Activated CD4-positive, alpha-beta T cell treated with anti-CD3 and anti-CD28 coated beads, Interleukin-2, amount 50 U/mL, for 1 hour (primary cell): ENCODE measurements around the gene MYL5.

ENCODE experiments used
- DNase-seq: peaks from one replicate; pipeline ENCODE4 v3.0.0-alpha.2; 2020

Gene MYL5

GRCh38 chr4:708631-708933, 34.2 kb downstream of the MYL5 start:
- DNase-seq = no peak

DNA sequence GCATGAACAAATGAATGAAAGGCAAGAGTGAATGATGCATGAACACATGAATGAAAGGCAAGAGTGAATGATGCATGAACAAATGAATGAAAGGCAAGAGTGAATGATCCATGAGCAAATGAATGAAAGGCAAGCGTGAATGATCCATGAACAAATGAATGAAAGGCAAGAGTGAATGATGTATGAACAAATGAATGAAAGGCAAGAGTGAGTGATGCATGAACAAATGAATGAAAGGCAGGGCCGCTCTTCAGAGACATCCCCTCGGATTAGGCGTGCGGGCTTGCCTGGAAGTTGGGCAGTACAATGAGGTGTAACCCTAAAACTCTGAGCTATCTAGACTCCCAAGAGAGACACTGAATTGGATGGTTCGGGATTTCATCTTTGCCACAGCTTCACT, 35.0 kb downstream of the MYL5 start:
- no peak for DNase-seq

- no peak for DNase-seq
Measured at GRCh38 chr4:710116-710515, 35.8 kb downstream of the MYL5 start.

DNA sequence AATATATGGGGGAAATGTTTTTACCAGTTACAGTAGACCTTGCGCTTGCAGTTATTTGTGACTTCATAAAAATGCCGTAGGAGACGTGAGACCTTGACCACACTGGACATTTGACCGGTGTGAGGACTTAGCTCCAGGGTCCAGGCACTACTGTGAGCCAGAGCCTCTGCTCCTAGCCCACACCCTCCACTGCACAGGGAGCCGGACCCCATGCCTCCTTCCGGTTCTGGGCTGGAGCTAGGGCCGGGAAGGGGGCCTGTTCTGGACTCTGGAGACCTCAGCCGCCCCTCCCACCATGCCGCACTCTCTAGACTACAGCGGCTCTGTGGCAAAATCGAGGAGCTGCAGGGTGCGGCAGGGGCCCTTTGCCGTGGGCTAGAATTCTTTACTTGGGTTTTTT, 36.6 kb downstream of the MYL5 start:
- DNase-seq = no peak

DNA sequence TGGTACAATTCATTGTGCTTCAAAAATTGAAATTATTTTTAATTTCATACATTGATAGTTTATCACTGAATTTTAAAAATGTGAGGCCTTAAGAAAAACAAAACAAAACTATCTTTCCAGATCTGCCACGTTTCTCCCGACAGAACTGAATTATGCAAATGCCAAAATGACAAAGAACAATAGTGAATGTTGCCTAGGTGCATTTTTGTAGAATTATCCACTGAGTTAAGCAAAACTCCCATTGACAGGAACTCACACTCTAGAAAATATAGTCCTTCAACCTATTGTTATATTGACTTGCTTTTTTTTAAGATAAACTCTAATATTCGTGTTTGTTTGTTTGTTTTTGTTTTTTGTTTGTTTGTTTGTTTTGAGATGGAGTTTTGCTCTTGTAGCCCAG, 37.8 kb downstream of the MYL5 start:
- no peak for DNase-seq

GRCh38 chr4:712916-713632, 38.7 kb downstream of the MYL5 start:
- no peak for DNase-seq

DNA sequence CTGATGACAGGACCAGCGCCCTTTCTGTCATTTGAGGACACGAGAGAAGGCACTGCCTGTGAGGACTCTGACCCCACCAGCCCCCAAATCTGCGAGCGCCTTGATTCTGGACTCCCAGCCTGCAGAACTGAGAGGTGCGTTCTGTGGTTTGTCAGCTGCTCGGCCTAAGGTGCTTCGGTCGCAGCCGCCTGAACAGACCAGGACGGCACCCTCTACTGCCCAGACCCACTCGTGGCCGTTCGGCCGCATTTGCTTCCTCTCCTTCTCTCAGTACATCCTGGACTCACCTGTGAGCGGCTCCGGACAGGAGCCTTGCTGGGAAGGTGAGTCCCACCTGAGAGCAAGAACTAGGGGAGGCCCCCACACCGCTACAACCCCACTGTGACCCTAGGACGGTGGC, 39.7 kb downstream of the MYL5 start:
- DNase-seq = no peak

- DNase-seq = no peak
Measured at GRCh38 chr4:717601-718320, 43.4 kb downstream of the MYL5 start.

- no peak for DNase-seq
Measured at GRCh38 chr4:718460-718859, 44.1 kb downstream of the MYL5 start.

GRCh38 chr4:720111-720860, 45.9 kb downstream of the MYL5 start:
- no peak for DNase-seq

DNA sequence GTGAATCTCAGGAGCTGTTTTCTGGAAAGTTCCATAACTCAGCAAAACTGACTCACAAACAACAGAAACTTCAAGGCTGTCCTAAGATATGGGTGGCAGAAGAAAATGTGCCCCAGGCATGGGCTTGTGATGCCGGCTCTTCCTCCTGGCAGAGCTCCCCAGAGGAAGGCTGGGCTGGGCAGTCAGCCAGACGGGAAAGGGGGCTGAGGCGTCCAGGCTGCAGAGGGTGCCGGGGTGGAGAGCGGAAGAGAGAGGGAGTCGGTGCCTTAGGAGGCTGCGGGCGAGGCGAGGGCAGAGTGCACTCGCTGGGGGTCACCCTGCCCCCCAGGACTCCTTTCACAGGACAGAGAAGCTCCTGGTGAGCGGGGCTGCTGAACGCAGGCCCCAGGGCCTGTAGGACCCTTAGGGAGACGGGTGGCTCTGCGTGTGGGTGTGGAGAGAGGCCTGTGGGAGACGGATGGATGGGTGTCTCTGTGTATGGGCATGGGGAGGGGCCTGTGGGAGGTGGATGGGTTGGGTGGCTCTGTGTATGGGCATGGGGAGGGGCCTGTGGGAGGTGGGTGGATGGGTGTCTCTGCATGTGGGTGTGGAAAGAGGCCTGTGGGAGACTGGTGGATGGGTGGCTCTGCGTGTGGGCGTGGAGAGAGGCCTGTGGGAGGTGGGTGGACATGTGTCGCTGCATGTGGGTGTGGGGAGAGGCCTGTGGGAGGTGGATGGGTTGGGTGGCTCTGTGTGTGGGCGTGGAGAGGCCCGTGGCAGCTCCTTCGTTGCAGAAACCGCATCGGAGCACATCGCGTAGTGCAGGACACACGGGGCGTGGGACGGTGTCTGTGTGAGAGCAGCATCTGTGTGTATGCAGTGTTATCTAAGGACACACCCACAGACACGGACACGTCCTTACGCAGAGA, 47.2 kb downstream of the MYL5 start:
- DNase-seq = no peak

DNA sequence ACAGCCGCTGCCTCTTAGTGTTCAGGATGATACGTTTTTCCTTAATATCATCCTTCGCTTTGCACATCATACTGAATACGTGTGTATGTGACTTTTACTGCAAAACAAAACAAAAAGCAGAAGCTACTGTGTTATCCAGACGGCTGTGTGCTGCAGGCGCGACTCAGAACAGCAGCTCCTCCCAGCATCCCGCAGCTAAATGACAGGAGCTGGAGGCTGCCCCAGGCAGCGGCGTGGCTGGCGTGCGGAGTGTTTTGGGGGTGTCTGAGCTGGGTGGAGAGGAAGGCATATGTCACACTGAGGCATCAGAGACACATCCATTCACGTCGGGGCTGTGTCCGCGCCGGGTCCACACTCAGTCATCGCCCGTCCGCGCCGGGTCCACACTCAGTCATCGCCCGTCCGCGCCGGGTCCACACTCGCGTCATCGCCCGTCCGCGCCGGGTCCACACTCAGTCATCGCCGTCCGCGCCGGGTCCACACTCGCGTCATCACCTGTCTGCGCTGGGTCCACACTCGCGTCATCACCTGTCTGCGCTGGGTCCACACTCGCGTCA, 47.9 kb downstream of the MYL5 start:
- no peak for DNase-seq

DNA sequence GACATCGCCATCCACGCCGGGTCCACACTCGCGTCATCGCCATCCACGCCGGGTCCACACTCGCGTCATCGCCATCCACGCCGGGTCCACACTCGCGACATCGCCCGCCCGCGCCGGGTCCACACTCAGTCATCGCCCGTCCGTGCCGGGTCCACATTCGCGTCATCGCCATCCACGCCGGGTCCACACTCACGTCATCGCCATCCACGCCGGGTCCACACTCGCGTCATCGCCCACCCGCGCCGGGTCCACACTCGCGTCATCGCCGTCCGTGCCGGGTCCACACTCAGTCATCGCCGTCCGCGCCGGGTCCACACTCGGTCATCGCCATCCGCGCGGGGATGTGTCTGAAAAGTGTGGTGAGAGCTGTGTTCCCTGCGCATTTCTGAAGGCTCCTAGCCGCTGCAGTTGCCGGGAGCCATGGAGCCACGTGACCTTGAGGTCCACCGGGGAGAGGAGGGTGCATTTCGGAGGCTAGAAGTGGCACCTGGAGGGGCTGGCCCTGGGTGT, 48.6 kb downstream of the MYL5 start:
- DNase-seq = no peak

GRCh38 chr4:723751-724530, 49.6 kb downstream of the MYL5 start:
- no peak for DNase-seq

- no peak for DNase-seq
Measured at GRCh38 chr4:725391-726234, 51.3 kb downstream of the MYL5 start.

GRCh38 chr4:726235-726787, 52.0 kb downstream of the MYL5 start:
- DNase-seq = no peak

- no peak for DNase-seq
Measured at GRCh38 chr4:726838-727237, 52.5 kb downstream of the MYL5 start.

DNA sequence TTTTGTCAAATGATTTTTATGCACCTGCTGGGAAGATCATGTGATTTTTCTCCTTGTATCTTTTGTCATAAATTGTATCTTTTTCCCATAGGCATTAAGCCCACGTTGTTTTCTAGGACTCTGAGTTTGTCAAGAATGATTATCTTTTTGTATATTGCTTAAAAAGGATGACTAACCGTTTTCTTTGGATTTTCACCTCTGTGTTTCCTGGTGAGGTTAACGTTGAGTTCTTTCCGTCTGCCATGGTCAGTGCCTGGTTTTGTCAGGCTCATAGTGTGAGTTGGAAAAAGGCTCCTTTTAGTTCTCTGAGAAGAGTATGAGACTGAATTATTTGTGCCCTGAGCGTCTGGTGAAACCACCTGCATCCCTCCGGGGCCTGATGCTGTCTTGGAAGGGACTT, 53.2 kb downstream of the MYL5 start:
- no peak for DNase-seq

DNA sequence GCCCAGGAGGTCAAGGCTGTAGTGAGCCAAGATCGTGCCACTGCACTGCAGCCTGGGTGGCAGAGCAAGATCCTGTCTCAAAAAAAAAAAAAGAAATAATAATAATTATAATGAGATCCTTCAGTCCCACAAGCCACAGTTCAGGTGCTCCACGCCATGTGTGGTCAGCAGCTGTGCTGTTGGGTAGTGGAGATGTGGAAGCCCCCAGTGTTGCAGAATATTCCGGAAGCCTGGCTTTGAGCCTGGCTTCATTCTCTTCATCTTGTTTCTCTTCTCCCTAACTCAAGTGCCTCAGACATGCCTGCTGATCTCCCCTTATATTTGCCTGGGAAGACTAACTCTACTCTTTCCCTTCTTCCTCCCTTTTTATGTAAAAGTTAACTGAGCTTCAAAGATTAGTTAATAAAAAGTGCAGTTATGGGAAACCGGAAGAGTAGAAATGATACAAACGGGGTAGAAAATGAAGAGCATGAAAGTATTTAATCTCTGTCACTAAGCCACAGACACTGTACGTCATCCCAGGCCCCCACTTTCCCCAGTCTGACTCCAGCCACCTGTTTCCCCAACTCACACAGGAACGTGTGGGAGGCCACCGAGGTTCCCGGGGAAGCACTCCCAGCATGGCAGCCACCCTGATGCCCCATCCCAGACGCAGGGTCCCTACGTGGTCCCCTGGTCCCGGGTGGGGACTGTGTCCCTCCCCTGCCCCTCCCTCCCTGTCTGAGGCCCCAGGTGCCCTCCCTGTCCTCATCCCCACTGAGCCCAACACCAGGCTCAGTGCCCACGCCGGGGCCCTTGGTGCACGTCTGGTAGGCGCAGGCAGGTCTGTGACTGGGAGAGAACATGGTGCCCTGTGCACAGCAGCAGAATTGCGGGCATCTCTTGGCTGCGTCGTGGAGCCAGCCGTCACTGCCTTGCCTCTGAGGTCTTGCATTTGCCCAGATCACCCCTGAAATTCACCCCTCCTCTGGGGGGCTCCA, 55.3 kb downstream of the MYL5 start:
- no peak for DNase-seq
